Measurements from ENCODE around the gene RHOB. TPM values are rescaled to one million over a fixed set of nuclear protein-coding genes. Genes with fewer than 3 reads are reported as not detected.
A peak's percentile ranks its signal among the peaks of the same experiment; 100 is the strongest.

Gene RHOB
- total and polyA plus RNA-seq, 2 of the 13 experiments (the other 11 are each of a cell fraction or from before 2014, with no cell fraction given), result 192 to 268 TPM

DNA sequence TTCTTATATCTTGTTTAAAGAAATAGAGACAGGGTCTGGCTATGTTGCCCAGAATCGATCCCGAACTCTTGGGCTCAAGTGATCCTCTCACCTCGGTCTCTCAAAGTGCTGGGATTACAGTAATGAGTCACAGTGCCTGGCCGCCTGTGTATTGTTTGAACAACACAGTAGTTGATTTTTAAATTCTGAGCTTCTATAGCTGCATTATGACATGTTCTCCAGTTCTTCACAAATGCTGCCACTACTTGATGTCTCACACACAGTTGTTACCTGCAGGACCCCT is 7.7 kb upstream of the RHOB start (continued):
- TF ChIP-seq, protein P1, sequence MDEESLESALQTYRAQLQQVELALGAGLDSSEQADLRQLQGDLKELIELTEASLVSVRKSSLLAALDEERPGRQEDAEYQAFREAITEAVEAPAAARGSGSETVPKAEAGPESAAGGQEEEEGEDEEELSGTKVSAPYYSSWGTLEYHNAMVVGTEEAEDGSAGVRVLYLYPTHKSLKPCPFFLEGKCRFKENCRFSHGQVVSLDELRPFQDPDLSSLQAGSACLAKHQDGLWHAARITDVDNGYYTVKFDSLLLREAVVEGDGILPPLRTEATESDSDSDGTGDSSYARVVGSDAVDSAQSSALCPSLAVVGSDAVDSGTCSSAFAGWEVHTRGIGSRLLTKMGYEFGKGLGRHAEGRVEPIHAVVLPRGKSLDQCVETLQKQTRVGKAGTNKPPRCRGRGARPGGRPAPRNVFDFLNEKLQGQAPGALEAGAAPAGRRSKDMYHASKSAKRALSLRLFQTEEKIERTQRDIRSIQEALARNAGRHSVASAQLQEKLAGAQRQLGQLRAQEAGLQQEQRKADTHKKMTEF (CRISPR knock-in tag; IDR thresholded peaks at IDR 0.05), result 0 out of 2 replicates have a peak, but pooled peaks have one; percentile 28
- TF ChIP-seq, protein P2, sequence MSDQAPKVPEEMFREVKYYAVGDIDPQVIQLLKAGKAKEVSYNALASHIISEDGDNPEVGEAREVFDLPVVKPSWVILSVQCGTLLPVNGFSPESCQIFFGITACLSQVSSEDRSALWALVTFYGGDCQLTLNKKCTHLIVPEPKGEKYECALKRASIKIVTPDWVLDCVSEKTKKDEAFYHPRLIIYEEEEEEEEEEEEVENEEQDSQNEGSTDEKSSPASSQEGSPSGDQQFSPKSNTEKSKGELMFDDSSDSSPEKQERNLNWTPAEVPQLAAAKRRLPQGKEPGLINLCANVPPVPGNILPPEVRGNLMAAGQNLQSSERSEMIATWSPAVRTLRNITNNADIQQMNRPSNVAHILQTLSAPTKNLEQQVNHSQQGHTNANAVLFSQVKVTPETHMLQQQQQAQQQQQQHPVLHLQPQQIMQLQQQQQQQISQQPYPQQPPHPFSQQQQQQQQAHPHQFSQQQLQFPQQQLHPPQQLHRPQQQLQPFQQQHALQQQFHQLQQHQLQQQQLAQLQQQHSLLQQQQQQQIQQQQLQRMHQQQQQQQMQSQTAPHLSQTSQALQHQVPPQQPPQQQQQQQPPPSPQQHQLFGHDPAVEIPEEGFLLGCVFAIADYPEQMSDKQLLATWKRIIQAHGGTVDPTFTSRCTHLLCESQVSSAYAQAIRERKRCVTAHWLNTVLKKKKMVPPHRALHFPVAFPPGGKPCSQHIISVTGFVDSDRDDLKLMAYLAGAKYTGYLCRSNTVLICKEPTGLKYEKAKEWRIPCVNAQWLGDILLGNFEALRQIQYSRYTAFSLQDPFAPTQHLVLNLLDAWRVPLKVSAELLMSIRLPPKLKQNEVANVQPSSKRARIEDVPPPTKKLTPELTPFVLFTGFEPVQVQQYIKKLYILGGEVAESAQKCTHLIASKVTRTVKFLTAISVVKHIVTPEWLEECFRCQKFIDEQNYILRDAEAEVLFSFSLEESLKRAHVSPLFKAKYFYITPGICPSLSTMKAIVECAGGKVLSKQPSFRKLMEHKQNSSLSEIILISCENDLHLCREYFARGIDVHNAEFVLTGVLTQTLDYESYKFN (CRISPR knock-in tag; conservative IDR thresholded peaks at IDR 0.05), result 0 out of 2 replicates have a peak, but pooled peaks have one; percentile 5
- TF ChIP-seq PCBP2 (optimal IDR thresholded peaks at IDR 0.05; ENCODE audit: low read depth, low read length, poor library complexity, severe bottlenecking) (no peak), HOXA3 (CRISPR knock-in tag; IDR thresholded peaks at IDR 0.05) (no peak), ZMYM3 (CRISPR knock-in tag; IDR thresholded peaks at IDR 0.05) (0 out of 2 replicates have a peak, but pooled peaks have one; percentile 43), RXRB (CRISPR knock-in tag; IDR thresholded peaks at IDR 0.05; ENCODE audit: borderline replicate concordance) (no peak; the same call in 1 of the 2 replicates), SAP130 (CRISPR knock-in tag; IDR thresholded peaks at IDR 0.05; ENCODE audit: low read depth) (0 out of 2 replicates have a peak, but pooled peaks have one; percentile 7), NFKBIZ (CRISPR knock-in tag; IDR thresholded peaks at IDR 0.05) (no peak), ZNF747 (CRISPR knock-in tag; IDR thresholded peaks at IDR 0.05; ENCODE audit: borderline replicate concordance) (no peak), RFXANK (CRISPR knock-in tag; IDR thresholded peaks at IDR 0.05) (no peak), ETV5 (CRISPR knock-in tag; IDR thresholded peaks at IDR 0.05; ENCODE audit: borderline replicate concordance) (0 out of 2 replicates have a peak, but pooled peaks have one; percentile 39), TBX2 (CRISPR knock-in tag; IDR thresholded peaks at IDR 0.05; ENCODE audit: borderline replicate concordance) (0 out of 2 replicates have a peak, but pooled peaks have one; percentile 56), ZFAT (CRISPR knock-in tag; conservative IDR thresholded peaks at IDR 0.05) (no peak), REL (CRISPR knock-in tag; conservative IDR thresholded peaks at IDR 0.05) (no peak), FOXA1 (IDR thresholded peaks at IDR 0.05) (no peak), FOXA1 (CRISPR knock-in tag; IDR thresholded peaks at IDR 0.05) (peak; percentile 13; the same call in 1 of the 2 replicates), MEIS1 (CRISPR knock-in tag; IDR thresholded peaks at IDR 0.05; ENCODE audit: borderline replicate concordance) (no peak), ARID2 (CRISPR knock-in tag; IDR thresholded peaks at IDR 0.05; ENCODE audit: borderline replicate concordance) (no peak), ZNF121 (CRISPR knock-in tag; IDR thresholded peaks at IDR 0.05) (peak; percentile 97), RCOR2 (CRISPR knock-in tag; IDR thresholded peaks at IDR 0.05) (0 out of 2 replicates have a peak, but pooled peaks have one; percentile 27)
- TF ChIP-seq, protein P3, sequence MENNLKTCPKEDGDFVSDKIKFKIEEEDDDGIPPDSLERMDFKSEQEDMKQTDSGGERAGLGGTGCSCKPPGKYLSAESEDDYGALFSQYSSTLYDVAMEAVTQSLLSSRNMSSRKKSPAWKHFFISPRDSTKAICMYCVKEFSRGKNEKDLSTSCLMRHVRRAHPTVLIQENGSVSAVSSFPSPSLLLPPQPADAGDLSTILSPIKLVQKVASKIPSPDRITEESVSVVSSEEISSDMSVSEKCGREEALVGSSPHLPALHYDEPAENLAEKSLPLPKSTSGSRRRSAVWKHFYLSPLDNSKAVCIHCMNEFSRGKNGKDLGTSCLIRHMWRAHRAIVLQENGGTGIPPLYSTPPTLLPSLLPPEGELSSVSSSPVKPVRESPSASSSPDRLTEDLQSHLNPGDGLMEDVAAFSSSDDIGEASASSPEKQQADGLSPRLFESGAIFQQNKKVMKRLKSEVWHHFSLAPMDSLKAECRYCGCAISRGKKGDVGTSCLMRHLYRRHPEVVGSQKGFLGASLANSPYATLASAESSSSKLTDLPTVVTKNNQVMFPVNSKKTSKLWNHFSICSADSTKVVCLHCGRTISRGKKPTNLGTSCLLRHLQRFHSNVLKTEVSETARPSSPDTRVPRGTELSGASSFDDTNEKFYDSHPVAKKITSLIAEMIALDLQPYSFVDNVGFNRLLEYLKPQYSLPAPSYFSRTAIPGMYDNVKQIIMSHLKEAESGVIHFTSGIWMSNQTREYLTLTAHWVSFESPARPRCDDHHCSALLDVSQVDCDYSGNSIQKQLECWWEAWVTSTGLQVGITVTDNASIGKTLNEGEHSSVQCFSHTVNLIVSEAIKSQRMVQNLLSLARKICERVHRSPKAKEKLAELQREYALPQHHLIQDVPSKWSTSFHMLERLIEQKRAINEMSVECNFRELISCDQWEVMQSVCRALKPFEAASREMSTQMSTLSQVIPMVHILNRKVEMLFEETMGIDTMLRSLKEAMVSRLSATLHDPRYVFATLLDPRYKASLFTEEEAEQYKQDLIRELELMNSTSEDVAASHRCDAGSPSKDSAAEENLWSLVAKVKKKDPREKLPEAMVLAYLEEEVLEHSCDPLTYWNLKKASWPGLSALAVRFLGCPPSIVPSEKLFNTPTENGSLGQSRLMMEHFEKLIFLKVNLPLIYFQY (CRISPR knock-in tag; IDR thresholded peaks at IDR 0.05; ENCODE audit: borderline replicate concordance), result peak; percentile 52; the same call in 1 of the 2 replicates
- TF ChIP-seq, protein P4, sequence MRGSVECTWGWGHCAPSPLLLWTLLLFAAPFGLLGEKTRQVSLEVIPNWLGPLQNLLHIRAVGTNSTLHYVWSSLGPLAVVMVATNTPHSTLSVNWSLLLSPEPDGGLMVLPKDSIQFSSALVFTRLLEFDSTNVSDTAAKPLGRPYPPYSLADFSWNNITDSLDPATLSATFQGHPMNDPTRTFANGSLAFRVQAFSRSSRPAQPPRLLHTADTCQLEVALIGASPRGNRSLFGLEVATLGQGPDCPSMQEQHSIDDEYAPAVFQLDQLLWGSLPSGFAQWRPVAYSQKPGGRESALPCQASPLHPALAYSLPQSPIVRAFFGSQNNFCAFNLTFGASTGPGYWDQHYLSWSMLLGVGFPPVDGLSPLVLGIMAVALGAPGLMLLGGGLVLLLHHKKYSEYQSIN (CRISPR knock-in tag; IDR thresholded peaks at IDR 0.05; ENCODE audit: borderline replicate concordance), result no peak
